ENCODE measurements around the gene EXOSC10.

GRCh38 chr1:11064942-11065341 lies 34.7 kb downstream of the EXOSC10 start:
- TF ChIP-seq POLR2A (IDR thresholded peaks at IDR 0.05; ENCODE audit: low read depth, low read length) = no peak
- no peak for TF ChIP-seq TAF1 (IDR thresholded peaks at IDR 0.05; ENCODE audit: low read depth, low read length)
- TF ChIP-seq POLR2AphosphoS5 (IDR thresholded peaks at IDR 0.05; ENCODE audit: low read depth, low read length) = no peak
- TF ChIP-seq SPI1 (IDR thresholded peaks at IDR 0.05; ENCODE audit: low read depth, low read length) = no peak

Data from GM12891 (cell line).